Lower lobe of right lung (tissue), 2 donors: ENCODE data around the gene SYT15. TPM values are rescaled to one million over a fixed set of nuclear protein-coding genes. Genes with fewer than 3 reads are reported as not detected.
"Not testable (repeated sequence)": the region's sequence is repeated elsewhere in the genome, so short reads cannot be mapped to it uniquely, and the experiment has no call there.

Experiments used
- ATAC-seq, 2 donors: fragments of 200-7000 bp; cut with Tn5 transposase; one replicate each; pipeline ENCODE4 v1.9.1; 2020 to 2022; ENCODE audit warnings: mild to moderate bottlenecking in 2 of 2, moderate library complexity in 2 of 2
- DNase-seq: peaks from one replicate; pipeline ENCODE4 v3.0.0-alpha.2; 2020
- H3K27ac ChIP-seq: fragments of 200-600 bp; one replicate; pipeline ENCODE4 v1.8.0; 2022
- H3K27me3 ChIP-seq: fragments of 200-600 bp; one replicate; pipeline ENCODE4 v1.8.0; 2022; ENCODE audit warnings: low read depth
- H3K36me3 ChIP-seq: fragments of 200-600 bp; one replicate; pipeline ENCODE4 v1.8.0; 2022; ENCODE audit warnings: mild to moderate bottlenecking
- H3K4me1 ChIP-seq: fragments of 200-600 bp; one replicate; pipeline ENCODE4 v1.8.0; 2022
- H3K4me3 ChIP-seq: fragments of 200-600 bp; one replicate; pipeline ENCODE4 v1.8.0; 2022; ENCODE audit warnings: mild to moderate bottlenecking
- H3K9me3 ChIP-seq: fragments of 200-600 bp; one replicate; pipeline ENCODE4 v1.8.0; 2022
- intact Hi-C: fragments of 100-400 bp; cut with DNase I; formaldehyde crosslinking; loops from one replicate; pipeline ENCODE4 v1.11.0; 2022
- total RNA-seq: library from RNA; stranded (reverse); fragmentation: NEBNext Ultra II Directional; extraction: Animal tissue kit (Norgen Biotek cat#: 25700); gene quantifications from one replicate; pipeline ENCODE4 v1.2.1, GENCODE V29; 2021
- TF ChIP-seq, protein P1 (sequence below): fragments of 200-600 bp; IDR thresholded peaks from one replicate; pipeline ENCODE4 v1.8.0; 2022; ENCODE audit warnings: antibody characterized with exemption, mild to moderate bottlenecking
- donor health status: DM: no; HTN: yes; CAD: no; lungs with severe emphysema.

Gene SYT15
- total RNA-seq, 1 donor from 2014 or later, result 34.5 TPM

DNA sequence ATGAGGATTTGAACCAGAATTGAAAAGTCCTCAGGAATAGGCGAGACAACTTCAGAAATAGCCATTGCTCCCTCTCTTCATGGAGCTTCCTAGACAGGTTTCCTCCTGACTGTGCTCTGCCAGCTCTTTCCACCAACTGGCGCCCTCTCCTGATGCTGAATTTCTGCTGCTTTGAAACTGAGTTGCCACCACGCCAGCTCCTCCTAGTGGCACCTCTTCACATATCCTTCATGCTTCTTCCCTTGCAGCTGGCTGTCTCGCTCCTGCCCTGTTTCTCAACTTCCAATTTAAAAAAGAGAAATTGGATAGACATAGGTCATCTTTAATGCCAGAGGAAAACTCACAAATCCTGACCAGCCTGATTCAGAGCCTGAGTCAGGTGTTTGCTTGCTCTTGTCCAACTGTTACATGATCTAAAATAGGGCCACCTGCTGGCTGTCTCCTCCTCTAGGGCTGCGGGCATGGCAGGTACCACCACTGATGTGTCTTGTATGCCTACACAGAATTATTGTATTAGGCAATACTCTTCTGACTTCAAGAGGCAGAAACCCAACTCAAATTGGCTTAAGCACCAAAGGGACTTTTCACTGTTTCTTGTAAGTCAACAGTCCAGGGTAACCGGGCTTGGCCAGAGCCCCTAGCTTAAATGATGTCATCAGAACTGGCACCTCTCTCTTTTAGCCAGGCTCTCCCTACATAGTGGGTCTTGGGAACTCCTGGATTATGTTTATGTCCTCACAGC lies 13.2 kb upstream of the SYT15 start:
- intact Hi-C loops, H3K27ac ChIP-seq, H3K9me3 ChIP-seq, H3K27me3 ChIP-seq, H3K4me1 ChIP-seq, H3K4me3 ChIP-seq, H3K36me3 ChIP-seq: not testable (repeated sequence)
- ATAC-seq, result peak; percentile 92
- TF ChIP-seq, protein P1, sequence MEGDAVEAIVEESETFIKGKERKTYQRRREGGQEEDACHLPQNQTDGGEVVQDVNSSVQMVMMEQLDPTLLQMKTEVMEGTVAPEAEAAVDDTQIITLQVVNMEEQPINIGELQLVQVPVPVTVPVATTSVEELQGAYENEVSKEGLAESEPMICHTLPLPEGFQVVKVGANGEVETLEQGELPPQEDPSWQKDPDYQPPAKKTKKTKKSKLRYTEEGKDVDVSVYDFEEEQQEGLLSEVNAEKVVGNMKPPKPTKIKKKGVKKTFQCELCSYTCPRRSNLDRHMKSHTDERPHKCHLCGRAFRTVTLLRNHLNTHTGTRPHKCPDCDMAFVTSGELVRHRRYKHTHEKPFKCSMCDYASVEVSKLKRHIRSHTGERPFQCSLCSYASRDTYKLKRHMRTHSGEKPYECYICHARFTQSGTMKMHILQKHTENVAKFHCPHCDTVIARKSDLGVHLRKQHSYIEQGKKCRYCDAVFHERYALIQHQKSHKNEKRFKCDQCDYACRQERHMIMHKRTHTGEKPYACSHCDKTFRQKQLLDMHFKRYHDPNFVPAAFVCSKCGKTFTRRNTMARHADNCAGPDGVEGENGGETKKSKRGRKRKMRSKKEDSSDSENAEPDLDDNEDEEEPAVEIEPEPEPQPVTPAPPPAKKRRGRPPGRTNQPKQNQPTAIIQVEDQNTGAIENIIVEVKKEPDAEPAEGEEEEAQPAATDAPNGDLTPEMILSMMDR, result peak; percentile 65
- peak; percentile 79 for DNase-seq

DNA sequence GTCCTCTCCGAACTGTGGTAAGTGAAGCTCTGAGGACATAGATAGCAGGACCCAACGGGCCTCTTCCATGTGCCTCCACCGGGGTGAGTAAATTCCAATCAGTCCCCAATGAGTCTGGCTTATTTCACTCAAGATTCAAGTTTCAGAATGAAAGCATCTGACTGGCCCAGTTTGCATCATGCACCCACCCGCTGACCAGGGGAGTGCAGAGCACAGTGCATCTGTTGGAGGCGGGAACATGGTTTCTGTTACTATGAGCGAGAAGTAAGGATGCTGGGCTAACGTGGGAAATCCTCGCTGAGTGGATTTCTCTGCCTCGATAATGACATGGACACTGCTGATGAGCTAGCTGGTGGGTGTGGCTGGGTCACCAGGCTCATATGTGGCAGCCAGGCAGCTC lies 11.8 kb upstream of the SYT15 start:
- intact Hi-C loops, DNase-seq: not testable (repeated sequence)

DNA sequence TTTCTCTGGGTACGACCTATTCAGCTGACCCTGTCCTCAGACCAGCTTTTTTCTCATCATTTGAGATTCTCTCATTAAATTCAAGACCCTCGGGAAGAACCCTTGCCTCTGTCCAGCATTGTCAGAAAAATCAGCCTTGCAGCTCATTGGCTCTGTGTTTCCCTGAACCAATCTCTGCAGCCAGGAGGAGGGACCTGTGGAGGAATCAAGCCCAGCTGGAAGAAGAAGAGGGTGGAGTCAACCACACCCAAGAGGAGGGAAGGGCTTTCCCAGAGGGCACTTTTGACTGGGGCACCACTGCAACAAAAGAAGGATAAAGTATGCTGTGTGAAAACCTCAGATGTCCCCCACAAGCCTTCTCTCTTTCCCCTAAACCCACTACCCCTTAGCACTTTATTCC lies 8.3 kb upstream of the SYT15 start:
- intact Hi-C loops, DNase-seq, H3K4me1 ChIP-seq, H3K27ac ChIP-seq, H3K27me3 ChIP-seq, H3K36me3 ChIP-seq, ATAC-seq, H3K9me3 ChIP-seq, H3K4me3 ChIP-seq: not testable (repeated sequence)

More for the DNA sequence above, 11.8 kb upstream of the SYT15 start:
- not testable (repeated sequence) for H3K27ac ChIP-seq, ATAC-seq, H3K27me3 ChIP-seq, H3K4me3 ChIP-seq, H3K36me3 ChIP-seq, H3K9me3 ChIP-seq, H3K4me1 ChIP-seq

DNA sequence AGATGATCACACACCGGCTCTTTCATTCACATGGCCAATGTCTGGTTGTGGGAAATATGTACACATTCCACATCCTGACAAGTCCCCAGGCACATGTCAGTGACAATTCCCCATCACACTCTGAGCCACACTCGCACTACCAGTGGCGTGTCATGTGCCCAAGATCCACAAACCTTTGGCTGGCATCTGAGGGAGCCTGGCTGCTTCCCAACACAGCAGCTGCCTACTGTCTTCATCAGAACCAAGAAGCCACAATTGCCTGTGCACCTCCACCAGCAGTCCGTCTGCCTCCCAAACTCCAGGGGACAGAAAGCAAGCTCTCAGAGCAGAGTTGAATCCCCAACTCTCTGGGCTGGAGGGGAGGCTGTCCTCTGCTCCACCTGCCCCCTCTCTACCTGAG lies 6.2 kb upstream of the SYT15 start:
- DNase-seq, intact Hi-C loops, H3K36me3 ChIP-seq, H3K27ac ChIP-seq, H3K27me3 ChIP-seq, H3K9me3 ChIP-seq, H3K4me3 ChIP-seq, ATAC-seq, H3K4me1 ChIP-seq: not testable (repeated sequence)

DNA sequence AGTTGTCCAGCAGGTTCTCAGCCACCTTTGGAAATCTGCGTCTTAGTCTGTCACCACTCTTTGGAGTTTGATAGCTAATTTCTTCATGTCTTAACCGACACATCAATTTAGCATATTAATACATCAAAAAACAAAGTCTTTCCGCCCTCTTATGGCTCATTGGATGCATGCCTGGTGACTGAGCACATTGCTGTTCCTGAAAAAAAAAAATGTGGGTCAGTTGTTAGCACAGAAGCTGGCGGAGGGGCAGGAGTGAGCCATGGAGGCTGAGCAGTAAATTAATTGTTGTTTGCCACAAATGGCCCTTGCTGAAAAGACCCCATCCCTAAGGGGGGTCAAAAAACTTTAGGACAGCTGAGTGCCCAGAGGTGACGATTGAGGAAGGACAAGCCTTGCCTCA lies 5.6 kb upstream of the SYT15 start:
- H3K4me1 ChIP-seq, H3K27ac ChIP-seq, intact Hi-C loops, H3K4me3 ChIP-seq, DNase-seq, H3K27me3 ChIP-seq, H3K9me3 ChIP-seq, H3K36me3 ChIP-seq: not testable (repeated sequence)
- ATAC-seq, result peak in 1 of 2 donors; percentile 41

DNA sequence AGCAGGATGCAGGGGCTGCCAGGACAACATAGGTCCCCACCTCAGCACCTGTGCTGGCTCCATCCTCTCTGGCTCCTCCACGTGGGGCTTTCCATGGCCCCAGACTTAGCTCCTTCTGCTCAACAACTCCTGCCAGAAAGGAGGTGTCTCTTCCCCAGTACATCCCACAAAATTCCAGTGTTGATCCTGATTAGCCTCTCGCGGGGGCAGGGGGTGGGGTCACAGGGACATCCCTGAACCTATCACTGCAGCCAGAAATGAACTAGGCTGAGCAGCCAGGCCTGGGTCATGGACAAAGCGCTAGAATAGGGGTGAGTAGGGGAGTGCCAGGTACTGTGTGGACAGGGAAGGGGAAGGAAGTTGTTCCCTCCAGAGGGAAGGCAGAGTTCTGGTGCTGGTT lies 5.0 kb upstream of the SYT15 start:
- intact Hi-C loops, result not testable (repeated sequence)

DNA sequence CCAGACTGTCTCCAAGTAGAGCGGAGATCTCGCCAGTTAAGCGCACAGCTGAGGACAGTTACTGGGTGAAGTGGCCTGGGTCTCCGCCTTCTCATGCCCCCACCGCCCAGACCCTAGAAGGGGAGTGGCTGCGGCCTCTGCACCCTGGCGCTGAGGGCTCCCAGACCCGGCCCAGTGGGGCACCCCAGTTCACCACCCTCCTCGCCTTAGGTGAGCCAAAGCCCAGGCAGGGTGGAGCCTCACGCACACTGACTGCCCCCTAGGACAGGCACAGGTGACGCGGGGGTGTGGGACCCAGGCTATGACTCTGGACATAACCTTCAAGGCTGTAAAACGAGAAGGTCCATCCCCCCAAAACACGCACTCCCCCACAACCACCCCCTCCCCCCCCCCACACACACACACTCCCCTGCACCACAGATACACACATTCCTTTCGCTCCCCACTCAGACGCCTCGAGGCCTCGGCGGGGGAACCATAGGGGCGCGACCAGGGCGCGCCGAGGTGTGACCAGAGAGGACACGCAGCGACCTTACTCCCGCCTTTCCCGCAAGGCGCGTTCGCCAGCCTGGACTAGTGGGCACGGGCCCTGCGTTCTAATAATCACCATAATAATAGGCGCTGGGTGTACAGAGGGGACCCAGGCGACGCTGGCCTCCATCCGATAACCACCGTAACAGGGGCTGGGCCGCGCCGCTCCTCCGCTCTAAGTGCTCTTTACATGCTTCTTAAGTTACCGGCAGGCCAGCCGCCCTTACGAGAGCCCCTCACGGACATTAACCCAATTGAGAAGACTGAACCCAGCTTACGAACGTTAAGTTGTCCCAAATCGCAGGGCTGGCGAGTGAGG lies 1.1 kb upstream of the SYT15 start:
- H3K27ac ChIP-seq, H3K4me1 ChIP-seq, H3K9me3 ChIP-seq, intact Hi-C loops, H3K36me3 ChIP-seq, H3K27me3 ChIP-seq: not testable (repeated sequence)
- DNase-seq, result peak; percentile 48
- H3K4me3 ChIP-seq, result peak overlapping the region; percentile 44
- peak in 1 of 2 donors; percentile 0 for ATAC-seq

More for the DNA sequence above, 5.0 kb upstream of the SYT15 start:
- not testable (repeated sequence) for DNase-seq, H3K27ac ChIP-seq, H3K36me3 ChIP-seq, H3K4me3 ChIP-seq, H3K4me1 ChIP-seq, H3K9me3 ChIP-seq, H3K27me3 ChIP-seq, ATAC-seq

DNA sequence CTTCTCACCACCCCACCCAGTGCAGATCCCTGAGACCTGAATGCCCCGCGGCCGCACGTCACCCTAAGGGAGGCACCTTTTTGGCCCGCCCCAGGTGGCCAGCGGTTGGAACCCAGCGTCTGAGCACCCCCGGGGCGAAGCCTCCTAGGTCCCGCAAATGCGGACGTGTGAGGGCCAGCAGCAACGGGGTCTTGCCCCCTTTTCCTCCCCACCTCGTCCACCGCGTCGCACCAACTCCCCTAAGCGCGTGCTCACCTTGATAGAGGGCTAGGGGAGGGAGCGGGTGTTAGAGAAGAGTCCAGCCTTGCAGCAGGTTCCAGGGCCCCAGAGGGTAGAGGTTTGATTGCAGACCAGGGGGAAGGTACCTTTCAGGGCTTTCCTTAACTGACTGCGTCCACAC lies 450 bp downstream of the SYT15 start:
- H3K27ac ChIP-seq, H3K36me3 ChIP-seq, H3K9me3 ChIP-seq, H3K4me1 ChIP-seq, DNase-seq, intact Hi-C loops, H3K4me3 ChIP-seq, H3K27me3 ChIP-seq: not testable (repeated sequence)
- peak in 1 of 2 donors; percentile 1 for ATAC-seq

DNA sequence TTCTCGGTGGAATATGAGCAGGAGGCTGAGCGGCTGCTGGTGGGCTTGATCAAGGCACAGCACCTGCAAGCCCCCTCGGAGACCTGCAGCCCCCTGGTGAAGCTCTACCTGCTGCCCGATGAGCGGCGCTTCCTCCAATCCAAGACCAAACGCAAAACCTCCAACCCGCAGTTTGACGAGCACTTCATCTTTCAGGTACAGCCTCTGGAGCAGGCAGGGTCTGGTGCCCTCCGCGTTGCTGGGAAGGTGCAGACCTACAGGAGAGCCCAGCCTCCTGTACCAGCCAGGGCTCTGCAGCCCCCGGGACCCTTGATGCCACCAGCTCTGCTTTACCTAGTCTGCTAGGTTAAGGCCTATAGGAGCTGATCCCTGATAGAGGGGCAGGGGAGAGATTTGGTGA lies 3.1 kb downstream of the SYT15 start:
- H3K9me3 ChIP-seq, H3K27me3 ChIP-seq, H3K4me1 ChIP-seq, H3K27ac ChIP-seq, ATAC-seq, intact Hi-C loops, H3K36me3 ChIP-seq, DNase-seq, H3K4me3 ChIP-seq: not testable (repeated sequence)

DNA sequence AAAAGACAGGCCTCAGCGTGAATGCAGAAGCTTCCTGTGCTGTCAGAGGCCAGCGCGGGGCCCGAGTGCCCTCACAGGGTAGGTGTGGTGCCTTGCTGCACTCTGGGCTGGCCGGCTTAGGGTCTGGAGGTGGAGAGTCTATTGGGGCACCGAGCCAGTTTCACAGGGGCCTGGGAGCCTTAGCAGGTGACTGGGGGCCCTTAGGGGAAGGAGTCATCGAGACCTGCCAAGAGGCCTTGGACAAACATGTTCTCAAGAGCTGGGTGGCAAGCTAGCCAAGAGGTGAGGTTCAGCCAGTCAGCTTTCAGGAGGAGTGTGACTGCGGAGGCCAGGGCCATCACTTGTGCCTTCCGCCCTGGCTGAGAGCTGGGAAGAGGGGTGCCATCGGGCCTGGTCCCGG lies 3.6 kb downstream of the SYT15 start:
- intact Hi-C loops, DNase-seq, H3K9me3 ChIP-seq, H3K4me1 ChIP-seq, H3K4me3 ChIP-seq, H3K27me3 ChIP-seq, H3K36me3 ChIP-seq, H3K27ac ChIP-seq: not testable (repeated sequence)
- peak; percentile 86 to 88 for ATAC-seq

DNA sequence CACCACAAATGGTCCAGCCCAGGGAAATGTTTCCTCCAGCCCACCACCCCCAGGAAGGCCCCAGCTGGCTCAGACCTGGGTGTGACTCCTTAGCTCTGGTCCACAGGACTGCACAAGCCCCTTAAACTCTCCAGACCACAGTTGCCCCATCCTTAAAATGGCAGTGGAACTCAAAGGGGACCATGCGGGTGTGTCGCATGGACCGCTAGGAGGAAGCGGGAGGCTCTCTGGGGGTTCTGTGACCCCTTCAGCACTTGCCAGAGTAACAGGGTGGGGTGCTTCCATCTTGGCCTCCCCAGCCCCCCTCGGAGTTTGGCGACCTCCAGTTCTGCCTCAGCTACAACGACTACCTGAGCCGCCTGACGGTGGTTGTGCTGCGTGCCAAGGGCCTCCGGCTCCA lies 5.3 kb downstream of the SYT15 start:
- H3K4me3 ChIP-seq, H3K4me1 ChIP-seq, H3K27ac ChIP-seq, H3K9me3 ChIP-seq, ATAC-seq, H3K27me3 ChIP-seq, H3K36me3 ChIP-seq, DNase-seq, intact Hi-C loops: not testable (repeated sequence)

DNA sequence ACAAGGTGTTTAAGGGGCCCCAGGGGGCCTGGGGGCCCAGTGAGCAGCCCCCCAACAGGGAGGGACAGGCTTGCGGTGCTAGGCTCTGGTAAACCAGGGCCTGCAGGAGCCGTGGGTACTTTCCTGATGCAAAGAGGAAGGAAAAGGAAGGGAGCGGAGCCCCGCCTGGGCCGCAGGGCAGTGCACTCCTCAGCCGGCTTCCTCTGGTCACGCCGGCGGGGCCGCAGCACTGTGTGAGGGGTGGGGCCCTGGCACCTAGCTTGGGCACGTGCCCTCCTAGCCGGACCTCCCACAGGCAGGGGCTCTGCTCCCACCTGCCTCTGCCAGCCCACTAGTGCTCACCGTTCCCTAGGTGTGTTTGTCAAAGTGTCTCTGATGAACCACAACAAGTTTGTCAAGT lies 6.3 kb downstream of the SYT15 start:
- peak in 1 of 2 donors; percentile 2 for ATAC-seq
- intact Hi-C loops, H3K36me3 ChIP-seq, H3K4me1 ChIP-seq, DNase-seq, H3K4me3 ChIP-seq, H3K27me3 ChIP-seq, H3K9me3 ChIP-seq, H3K27ac ChIP-seq: not testable (repeated sequence)

DNA sequence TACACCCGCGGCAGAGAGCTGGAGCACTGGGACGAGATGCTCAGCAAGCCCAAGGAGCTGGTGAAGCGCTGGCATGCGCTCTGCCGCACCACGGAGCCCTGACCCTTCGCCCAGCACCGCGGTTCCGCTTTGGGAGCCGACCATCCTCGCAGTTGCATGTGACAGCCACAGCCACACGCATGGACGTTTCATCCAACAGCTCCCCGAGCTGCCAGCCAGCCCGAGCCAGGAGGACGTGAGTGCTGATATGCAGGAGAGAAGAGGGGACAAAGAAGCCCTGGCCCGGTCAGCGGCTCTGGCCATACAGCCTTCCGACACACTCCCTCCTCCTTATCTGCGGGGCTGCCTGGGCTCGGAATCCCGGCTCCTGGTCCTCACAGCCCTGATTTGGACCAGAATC lies 8.6 kb downstream of the SYT15 start:
- H3K9me3 ChIP-seq, ATAC-seq, H3K27ac ChIP-seq, H3K36me3 ChIP-seq, H3K4me1 ChIP-seq, DNase-seq, H3K4me3 ChIP-seq, H3K27me3 ChIP-seq, intact Hi-C loops: not testable (repeated sequence)
